Choroid plexus epithelial cell (primary cell): ENCODE data around the gene MLC1.

ENCODE experiments used
- DNase-seq: peaks from one replicate; pipeline ENCODE4 v3.0.0-alpha.2; 2010; ENCODE audit warnings: low read depth
- H3K4me3 ChIP-seq: 2 replicates; pipeline ENCODE4 v1.5.1; 2011; ENCODE audit warnings: low read depth, mild to moderate bottlenecking, control low read depth, low read length, moderate library complexity
- TF ChIP-seq, protein P1 (sequence below): conservative IDR thresholded peaks from 2 replicates; pipeline ENCODE4 v1.5.1; 2011; ENCODE audit warnings: low read depth, mild to moderate bottlenecking, control low read depth, inconsistent platforms, low read length, moderate library complexity

Gene MLC1

DNA sequence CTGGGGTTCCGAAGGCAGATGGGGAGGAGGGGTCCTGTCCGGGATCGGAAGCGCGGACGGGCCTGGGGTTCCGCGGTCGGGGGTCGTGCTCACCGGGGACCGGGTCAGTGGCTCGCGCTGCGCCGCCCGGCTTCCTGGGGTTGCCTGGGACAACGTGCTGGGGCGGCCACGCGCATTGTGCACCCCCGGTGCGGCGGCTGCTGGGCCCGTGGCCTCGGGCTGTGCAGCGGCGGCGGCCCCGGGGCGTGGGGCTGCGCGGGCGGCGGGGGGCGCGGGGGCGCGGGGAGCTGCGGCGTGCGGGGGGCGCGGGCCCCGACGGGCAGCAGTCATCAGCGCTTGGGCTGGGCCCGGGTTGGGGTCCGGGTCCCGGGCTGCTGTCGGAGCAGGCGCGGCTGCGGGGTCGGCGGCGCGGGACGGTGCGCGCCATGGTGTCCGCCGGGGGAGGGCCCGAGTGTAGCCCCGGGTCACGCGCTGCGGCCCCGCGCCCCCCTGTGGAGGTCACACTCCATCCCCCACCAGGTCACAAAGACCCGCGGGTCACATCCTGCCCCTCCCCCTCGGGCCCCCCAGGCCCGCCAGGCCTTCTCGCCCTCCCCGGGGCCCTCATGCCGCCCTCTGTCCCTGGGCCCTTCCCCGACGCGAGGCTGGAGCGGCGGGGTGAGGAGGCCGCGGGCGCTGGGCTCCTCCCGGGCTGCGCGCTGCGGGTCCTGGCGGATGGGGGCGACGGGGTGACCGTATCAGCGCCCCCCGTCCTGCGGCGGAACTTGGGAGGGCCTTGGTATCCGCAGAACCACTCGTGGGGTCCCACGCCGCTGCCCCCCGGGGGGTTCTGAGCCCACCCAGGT, 26.9 kb downstream of the MLC1 start, which contains the start of gene TTLL8:
TTLL8 (minus strand) TSS at position 238 of the 845 bp plus-strand sequence.
- no peak for DNase-seq
- no peak within 1 kb of the TSS for H3K4me3 ChIP-seq
- TF ChIP-seq, protein P1, sequence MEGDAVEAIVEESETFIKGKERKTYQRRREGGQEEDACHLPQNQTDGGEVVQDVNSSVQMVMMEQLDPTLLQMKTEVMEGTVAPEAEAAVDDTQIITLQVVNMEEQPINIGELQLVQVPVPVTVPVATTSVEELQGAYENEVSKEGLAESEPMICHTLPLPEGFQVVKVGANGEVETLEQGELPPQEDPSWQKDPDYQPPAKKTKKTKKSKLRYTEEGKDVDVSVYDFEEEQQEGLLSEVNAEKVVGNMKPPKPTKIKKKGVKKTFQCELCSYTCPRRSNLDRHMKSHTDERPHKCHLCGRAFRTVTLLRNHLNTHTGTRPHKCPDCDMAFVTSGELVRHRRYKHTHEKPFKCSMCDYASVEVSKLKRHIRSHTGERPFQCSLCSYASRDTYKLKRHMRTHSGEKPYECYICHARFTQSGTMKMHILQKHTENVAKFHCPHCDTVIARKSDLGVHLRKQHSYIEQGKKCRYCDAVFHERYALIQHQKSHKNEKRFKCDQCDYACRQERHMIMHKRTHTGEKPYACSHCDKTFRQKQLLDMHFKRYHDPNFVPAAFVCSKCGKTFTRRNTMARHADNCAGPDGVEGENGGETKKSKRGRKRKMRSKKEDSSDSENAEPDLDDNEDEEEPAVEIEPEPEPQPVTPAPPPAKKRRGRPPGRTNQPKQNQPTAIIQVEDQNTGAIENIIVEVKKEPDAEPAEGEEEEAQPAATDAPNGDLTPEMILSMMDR: no peak

GRCh38 chr22:50057278-50058060, 27.8 kb downstream of the MLC1 start:
- TF ChIP-seq, protein P1: no peak
- no peak for DNase-seq
- no peak overlapping the region for H3K4me3 ChIP-seq

DNA sequence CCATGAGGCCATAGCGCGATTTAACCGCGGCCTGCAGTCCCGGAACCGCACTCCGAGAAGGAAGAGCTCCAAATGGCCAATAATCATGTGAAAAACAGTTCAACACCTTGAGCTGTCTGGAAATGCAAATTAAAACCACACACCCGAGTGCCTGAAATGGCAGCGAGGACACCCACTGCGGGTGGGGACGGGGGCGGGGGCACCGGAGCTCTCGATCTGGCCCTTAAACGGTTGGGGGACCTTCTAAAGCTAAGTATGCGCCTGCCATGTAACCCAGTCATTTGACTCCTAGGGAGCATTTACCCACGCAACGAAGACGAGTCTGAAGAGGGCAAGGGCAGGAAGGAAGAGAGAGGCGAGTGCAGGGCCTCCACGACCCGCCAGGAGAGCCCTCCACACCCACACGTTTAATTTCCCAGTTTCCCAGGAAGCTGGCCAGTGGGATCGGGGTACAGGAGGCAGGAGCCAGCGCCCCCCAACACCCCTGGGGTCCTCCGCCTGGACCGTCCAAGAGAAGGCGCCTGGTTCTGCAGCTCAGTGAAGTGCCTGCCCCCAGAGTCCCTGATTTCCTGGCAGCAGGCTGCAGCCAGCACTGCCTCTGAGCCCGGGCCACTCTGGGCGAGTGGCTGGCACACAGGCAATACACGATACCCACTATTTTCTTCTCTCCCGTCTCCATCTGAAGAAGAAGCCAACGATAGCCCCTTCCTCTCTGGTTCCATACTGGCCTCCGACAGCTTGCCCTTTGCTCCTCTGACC, 28.8 kb downstream of the MLC1 start:
- TF ChIP-seq, protein P1: no peak
- no peak for DNase-seq
- no peak overlapping the region for H3K4me3 ChIP-seq

GRCh38 chr22:50053861-50054260, 31.4 kb downstream of the MLC1 start:
- DNase-seq: no peak
- TF ChIP-seq, protein P1: no peak
- no peak overlapping the region for H3K4me3 ChIP-seq

DNA sequence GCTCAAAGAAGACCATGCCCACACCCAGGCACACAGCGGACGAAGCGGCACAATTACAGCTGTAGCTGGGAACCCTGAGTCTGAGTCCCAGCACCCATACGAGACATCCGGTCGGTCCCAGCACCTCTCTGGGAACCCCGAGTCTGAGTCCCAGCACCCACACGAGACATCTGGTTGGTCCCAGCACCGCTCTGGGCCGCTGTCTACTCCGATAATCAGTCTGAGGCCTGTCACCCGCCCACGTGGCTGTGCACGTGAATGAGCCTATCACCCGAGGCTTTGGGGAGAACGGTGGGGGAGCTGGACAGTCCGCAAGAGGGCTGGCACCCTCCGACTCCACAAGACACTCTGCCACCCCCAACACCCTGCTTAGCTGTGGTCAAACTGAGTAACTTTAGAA, 33.3 kb downstream of the MLC1 start:
- no peak for DNase-seq
- H3K4me3 ChIP-seq: no peak overlapping the region
- TF ChIP-seq, protein P1: no peak

DNA sequence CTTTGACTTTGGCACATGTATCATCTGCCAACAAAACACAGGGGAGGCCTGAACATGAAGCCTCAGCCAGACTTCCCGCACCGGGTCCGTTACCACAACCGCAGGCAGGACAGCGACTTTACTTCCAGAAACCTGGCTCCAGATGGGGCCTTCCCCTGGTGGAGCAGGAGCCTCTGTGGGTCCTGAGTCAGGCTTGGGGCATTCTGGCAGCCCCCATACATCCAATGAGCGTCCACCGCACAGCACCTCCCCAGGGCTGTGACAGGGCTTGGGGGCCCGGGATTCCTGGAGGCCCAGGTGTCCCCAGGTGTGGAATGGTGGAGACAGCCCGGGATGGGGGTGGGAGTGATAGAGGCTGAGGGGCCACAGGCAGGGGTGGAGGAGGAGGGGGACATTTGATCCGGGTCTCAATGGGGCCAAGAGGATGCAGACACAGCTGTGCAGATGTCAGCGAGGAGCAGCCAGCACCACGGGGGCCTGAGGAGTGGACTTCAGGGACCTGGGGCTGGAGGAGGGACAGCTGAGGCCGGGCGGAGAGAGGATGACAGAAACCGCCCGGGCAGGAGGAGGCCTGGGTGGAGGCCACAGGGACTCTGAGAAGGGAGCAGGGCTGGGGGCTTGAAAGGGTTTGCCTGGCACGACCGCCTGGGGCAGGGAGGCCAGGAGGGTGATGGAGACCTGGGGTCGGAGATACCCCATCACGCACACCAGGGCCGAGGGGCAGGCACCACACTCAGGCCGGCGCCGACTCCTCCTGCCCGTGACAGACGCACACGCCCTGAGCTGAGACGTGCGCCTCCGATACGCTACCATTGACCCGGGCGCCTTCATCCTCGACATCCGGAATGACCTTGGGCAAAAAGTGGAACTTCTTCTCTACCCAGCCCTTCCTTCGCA, 35.7 kb downstream of the MLC1 start:
- DNase-seq: no peak
- TF ChIP-seq, protein P1: no peak

More for the DNA sequence above, 35.7 kb downstream of the MLC1 start:
- no peak overlapping the region for H3K4me3 ChIP-seq
